Erythroblast (primary cell): Measurements from ENCODE around the gene IRX4.

Experiments
- DNase-seq, 2 experiments: peaks; one replicate each; lab custom pipeline; 2025; lab: John Stamatoyannopoulos, UW
- GATA1 ChIP-seq: IDR thresholded peaks from 2 replicates; pipeline ENCODE4 v1.6.1; 2011; ENCODE audit warnings: low read depth, mild to moderate bottlenecking, control low read depth, low read length, moderate library complexity
- POLR2A ChIP-seq: IDR thresholded peaks from 2 replicates; pipeline ENCODE4 v1.6.1; 2011; ENCODE audit warnings: mild to moderate bottlenecking, low read length

The IRX4 gene

DNA sequence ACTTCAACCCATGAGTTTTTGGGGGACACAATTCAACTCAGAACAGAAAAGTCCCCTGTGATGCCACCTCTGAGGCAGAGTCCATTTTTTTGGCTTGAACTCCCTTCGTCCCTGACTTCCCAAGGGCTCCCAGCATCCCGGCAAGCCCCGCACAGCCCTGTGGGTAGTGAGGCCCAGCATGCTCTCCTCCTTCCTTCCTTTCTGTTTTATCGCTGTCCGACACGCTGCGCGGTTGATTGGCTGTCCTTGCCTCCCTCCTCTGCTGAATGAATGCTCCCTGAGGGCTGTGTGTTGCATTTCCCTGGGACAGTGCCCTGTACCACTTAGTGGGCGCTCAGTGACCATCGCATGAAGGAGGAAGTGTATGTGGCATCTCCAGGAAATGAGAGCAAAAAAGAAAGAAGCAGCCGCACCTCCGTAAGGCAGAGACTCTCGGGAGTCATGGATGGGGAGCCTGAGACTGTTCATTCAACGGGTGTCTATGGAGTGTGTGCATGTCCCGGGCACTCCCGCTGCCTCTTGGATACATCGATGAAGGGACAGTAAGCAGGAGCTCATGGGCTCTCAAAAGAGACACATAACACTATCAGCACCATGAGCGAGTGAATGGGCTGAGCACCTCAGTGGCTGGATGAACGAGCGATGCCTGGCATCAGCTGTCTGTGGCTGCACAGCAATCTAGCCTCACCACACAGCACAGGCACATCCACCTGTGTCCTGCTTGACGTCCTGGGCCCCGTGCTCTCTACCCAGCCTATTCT, 10.1 kb upstream of the IRX4 start:
- no peak for DNase-seq
- no peak for TF ChIP-seq POLR2A
- TF ChIP-seq GATA1 = no peak

- no peak for DNase-seq
- TF ChIP-seq POLR2A = no peak
- TF ChIP-seq GATA1 = no peak
Measured at GRCh38 chr5:1892211-1892610, 9.5 kb upstream of the IRX4 start.

DNA sequence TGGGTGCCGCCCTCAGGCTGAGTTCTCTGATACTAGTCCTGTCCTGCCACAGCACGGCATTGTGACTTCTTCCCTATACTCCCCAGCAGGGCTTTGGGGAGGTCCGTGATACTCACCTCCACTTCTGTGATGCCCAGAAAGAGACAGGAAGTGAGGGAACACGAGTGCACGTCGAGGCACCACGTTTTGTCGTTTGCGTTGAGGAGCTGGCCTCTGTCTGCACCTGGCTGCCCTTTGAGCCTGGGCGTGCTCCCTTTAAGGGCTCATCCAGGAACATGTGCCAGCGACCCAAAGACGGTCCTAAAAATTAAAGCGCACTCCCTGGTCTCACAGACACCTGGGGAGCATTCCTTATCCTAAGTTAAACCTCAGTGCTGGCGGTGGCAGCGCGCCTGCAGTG, 8.7 kb upstream of the IRX4 start:
- TF ChIP-seq POLR2A = no peak
- no peak for TF ChIP-seq GATA1
- no peak for DNase-seq

DNA sequence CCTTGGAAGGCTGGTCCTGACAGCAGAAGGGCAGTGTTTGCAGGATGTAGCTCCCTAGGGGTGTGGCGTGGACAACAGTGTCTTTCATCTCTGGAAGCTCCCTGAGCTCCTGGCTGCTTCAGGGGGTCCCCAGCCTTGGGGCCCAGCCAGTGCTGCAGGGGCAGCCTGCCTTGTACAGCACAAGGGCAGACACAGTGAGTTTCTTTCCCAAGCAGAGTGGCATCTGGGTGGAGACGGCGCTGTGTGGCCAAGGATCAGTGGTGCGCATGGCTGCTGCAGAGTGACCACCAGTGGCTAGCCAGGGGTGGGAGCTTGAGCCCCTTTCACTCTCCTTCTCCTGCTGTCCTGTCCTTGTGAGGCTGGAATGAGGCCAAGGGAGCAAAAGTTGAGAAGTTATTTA, 7.6 kb upstream of the IRX4 start:
- TF ChIP-seq GATA1 (no peak), POLR2A (no peak)
- no peak for DNase-seq

GRCh38 chr5:1889321-1890065, 6.8 kb upstream of the IRX4 start:
- DNase-seq = no peak
- TF ChIP-seq POLR2A (no peak), GATA1 (no peak)

GRCh38 chr5:1888541-1889251, 6.0 kb upstream of the IRX4 start:
- TF ChIP-seq POLR2A (no peak), GATA1 (no peak)
- no peak for DNase-seq

GRCh38 chr5:1887588-1888360, 5.0 kb upstream of the IRX4 start:
- TF ChIP-seq GATA1 = no peak
- TF ChIP-seq POLR2A = no peak

DNA sequence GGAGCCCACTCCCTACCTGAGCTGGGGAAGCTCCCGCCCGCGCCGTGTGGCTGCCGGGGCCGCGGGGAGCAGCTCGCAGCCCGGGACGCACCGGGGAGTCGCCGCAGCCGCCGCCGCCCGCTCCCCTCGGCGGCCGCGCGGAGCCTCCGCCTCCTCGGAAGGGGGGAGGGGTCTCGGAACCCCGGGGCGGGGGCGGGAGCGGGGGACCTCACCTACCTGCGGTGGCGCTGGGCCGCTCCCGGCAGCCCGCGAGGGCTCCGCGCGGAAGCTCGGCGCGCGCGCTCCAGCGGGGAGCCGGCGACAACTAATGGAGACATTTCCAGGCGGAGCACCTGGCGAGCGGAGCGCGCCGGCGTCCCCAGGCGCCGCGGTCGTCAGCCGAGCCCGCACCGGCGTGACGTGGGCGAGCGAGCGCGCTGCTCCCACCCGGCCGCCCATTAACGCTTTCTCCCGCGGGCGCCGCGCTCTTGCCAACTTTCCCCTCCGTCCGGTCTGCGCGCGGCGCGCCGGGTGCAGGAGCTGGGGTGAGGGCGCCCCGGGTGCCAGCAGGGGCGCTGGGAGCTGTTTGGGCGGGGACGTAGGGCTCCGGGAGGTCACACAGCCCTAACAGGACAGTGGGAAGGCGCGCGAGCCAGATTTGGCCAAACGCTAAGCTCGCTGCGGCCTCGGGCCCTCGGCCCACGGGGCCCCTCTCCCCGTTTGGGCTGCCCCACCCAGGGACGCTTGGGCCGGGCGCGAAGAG, 4.3 kb upstream of the IRX4 start:
- DNase-seq = no peak
- no peak for TF ChIP-seq POLR2A

More at GRCh38 chr5:1887588-1888360, 5.0 kb upstream of the IRX4 start:
- DNase-seq = no peak

GRCh38 chr5:1885868-1886845, 3.4 kb upstream of the IRX4 start:
- DNase-seq = no peak
- TF ChIP-seq GATA1 (no peak), POLR2A (no peak)

DNA sequence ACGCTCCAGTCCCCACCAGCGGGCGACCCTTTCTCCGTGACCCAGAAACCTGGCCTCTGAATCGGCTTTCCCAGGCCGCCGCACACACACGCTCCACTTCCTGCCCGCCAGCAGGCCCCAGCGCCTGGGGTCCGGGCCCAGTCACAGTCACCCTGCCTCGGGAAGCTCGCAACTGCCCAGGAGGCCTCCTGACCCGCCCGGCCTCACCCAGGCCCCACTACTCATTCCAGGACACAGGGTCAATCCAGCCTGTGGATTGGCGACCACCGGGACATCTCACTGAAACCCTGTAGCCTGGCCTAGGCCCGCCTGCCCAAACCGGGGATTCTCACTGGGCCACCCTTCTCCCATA, 2.7 kb upstream of the IRX4 start:
- DNase-seq = no peak
- TF ChIP-seq GATA1 (no peak), POLR2A (no peak)

DNA sequence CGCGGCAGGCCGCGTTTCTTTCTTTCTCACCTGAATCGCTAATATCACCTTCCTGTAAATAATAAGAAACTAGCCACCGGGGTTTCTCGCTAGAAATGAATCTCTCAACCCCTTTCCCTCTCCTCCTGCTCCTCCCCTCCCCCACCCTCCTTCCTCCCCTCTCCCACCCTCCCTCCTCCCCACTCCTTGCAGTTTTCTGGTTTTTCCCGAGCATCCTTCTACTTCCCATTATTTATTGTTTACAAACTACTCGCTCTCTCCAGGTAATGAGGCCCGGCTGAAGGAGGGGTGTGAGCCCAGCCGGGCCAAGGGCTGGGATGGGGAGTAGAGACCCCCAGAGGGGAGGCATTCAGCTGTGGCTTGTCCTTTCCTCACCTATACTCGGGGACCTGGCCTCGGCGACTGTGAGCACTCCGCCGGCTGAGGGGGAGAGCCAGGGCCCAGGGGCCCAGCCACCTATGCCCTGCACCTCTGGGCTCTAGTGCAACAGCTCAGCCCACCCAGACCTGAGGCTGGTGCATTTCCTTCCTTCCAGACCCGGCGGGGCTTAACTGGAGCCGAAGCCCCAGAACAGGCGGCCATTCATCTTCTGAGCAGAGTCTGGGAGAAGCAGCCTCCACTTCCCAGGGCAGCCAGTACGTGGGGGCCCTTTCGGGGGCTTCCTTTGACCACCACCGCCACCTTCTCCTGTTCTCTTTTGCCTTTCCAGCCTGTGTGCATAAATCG, 2.1 kb upstream of the IRX4 start:
- DNase-seq = no peak
- TF ChIP-seq POLR2A (no peak), GATA1 (no peak)

- no peak for TF ChIP-seq GATA1
- no peak for TF ChIP-seq POLR2A
- no peak for DNase-seq
Measured at GRCh38 chr5:1883925-1884677, 1.4 kb upstream of the IRX4 start.
